HG02943 (cell line): ENCODE data around the gene OLFML2B.
A peak's percentile ranks its signal among the peaks of the same experiment; 100 is the strongest.

Experiments
- ATAC-seq: cut with Tn5 transposase; IDR thresholded peaks from one replicate; pipeline ENCODE4 v1.9.1; 2021; ENCODE audit warnings: mild to moderate bottlenecking, low read depth, moderate library complexity; ENCODE audit not compliant: unreplicated experiment

The OLFML2B gene

GRCh38 chr1:161982917-161983316, 40.8 kb downstream of the OLFML2B start:
- no peak for ATAC-seq

DNA sequence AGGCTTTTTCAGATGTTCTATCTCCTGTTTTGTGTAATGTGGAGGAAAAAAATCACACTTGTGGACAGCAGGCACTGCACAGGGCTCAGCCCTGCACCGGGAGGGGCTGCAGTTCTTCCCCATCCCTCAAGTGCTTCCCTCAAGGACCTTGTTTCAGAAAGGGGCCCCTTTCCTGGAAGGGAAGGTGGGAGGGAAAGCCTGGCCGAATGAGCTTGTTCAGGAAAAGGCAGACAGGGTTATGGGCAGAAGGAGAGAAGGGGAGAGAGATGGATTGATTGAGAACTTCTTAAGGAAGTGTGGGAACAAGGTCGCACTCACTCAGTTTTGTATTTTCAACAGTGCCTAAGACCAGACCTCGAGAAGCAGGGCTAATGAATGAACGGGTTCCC, 41.2 kb downstream of the OLFML2B start:
- no peak for ATAC-seq

DNA sequence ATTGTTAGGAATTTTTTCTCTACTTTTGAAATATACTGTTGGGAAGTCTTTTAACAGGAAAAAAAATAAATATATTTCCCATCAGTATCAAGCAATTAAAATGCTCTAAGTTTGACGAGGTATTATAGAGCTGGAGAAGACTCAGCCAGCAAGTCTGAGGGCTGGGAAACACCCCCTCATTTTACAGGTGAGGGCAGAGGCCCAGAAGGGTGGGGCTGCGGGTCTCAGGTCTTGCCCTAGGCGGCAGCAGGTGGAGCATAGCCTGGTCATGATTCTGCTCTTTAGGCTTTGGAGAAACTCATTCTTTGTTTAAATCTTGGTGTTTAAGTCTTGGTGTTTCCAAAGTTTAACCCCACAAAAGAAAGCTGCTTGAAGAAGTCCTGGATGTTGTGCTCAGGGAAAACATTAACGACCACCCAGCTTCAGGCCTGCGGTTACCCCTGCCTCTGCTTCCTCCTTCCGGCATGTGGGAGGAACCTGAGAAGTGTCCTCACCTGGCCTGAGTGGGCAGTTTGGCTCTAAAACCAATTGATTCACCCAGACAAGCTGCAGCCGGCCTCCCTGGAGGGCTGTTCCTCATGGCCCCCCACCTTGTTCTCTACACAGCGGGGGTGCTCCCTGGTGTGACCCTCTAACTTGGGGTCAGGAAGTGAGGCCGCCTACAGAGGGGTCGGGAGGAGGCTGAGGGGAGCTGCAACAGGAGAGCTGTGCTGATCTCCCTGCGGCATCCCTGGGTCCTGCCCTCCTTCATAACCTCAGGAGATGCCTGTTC, 41.7 kb downstream of the OLFML2B start:
- ATAC-seq = no peak

DNA sequence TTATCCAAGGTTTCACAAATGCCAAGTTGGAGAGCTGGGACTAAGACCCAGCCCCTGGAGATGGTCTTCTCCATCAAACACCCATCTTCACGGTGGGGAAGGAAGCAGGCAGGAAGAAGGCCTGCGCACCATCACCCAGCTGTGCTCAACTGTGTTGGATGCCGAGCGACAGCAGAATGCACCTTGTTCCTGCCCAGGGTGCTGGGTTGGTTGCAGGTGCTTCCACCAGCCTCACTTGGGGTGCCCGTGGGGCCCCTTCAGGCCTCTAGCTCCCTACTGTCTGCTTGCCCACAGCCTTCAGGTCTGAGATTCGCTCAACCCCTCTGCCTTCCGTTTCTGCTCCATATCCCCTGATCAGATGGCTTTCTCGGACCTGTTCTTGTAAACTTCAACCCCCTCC, 42.5 kb downstream of the OLFML2B start:
- ATAC-seq = no peak

GRCh38 chr1:161978011-161978790, 45.5 kb downstream of the OLFML2B start:
- ATAC-seq = no peak

DNA sequence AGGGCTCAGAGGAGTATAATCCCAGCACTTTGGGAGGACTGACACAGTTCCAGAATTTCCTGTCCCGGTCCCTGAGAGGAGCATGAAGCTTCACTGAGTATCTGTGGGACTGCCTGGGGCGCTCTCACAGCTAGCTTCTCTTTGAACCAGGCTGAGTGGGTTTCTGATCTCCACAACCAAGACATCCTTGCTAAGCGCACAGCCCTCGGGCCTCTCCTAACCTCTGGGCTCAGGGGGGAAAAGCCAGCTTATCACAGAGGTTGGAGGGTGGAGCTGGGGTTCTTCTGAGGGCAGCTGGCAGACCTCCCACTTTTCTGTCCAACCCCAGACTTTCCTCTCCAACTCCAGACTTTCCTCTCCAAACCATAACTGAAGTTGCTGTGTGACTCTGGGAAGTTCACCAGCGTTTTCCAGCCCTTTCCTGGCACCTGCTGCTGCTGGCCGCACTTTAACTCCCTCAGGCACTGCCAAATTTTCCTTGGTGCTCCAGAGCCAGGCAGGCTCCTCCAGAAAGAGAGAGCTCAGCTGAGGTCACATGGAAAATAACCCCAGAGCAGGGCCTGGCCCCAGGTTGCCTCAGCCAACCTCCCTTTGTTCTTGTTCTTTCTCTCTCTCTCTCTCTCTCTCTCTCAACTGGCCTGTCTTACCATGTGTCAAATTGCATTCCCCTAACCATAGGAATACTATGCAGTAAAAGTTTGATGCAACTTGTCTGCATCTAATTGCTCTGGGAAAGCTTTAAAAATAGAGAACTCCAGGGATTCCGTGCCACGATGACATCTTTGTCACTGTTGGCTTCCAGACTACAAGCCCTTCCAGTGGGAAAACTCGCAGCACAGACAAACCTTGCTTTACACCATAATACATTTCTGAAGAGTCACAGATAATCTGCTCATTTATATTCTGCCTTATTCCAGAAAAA, 49.5 kb downstream of the OLFML2B start:
- ATAC-seq = no peak

GRCh38 chr1:161972828-161973227, 50.8 kb downstream of the OLFML2B start:
- ATAC-seq = no peak

DNA sequence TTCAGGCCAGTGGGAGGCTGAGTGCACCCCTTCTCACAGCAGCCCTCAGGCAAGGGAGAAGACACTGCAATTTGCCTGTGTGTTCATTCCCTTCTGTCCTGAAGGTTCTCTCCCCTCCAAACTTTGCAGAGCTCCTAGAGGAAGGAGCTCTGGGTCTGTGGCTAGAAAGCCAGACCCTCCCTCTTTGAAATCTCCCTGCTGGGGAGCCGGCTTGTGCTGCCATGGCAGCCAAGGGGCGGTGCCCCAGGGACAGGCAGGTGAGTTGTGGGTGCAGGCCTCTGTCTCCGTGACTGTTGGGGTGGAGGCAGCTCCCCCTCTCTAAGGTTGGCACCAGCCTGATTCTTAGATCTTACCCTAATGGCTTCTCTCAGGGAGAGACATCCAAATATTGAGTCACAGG, 53.0 kb downstream of the OLFML2B start:
- no peak for ATAC-seq

- no peak for ATAC-seq
Observed at GRCh38 chr1:161970036-161970435, 53.6 kb downstream of the OLFML2B start.

DNA sequence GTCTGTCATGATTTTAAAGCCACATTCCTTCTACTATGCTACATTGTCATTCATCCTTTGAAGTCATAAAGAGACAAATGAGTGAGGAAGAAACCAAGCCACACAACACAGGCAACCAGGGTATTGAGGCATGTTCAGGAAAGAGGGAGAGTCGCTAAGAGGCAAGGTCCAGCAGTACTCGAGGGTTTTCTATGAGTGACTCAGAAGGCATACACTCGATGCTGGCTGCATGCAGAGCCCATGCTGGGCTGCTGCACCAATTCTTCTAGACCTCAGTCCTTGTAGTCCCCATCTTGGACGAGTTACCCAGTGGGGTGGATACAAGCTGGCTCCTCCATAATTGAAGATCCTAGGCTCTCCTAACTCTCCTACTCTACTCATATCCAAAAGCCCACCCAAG, 57.6 kb downstream of the OLFML2B start:
- no peak for ATAC-seq

- peak; percentile 62 for ATAC-seq
Observed at GRCh38 chr1:161962091-161962887, 61.4 kb downstream of the OLFML2B start.

DNA sequence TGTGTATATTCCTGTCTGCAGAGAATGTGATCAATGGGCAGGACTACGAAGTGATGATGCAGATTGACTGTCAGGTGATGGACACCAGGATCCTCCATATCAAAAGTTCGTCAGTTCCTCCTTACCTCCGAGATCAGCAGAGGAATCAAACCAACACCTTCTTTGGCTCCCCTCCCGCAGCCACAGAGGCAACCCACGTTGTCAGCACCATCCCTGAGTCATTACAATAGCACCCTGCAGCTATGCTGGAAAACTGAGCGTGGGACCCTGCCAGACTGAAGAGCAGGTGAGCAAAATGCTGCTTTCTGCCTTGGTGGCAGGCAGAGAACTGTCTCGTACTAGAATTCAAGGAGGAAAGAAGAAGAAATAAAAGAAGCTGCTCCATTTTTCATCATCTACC, 65.2 kb downstream of the OLFML2B start:
- no peak for ATAC-seq

DNA sequence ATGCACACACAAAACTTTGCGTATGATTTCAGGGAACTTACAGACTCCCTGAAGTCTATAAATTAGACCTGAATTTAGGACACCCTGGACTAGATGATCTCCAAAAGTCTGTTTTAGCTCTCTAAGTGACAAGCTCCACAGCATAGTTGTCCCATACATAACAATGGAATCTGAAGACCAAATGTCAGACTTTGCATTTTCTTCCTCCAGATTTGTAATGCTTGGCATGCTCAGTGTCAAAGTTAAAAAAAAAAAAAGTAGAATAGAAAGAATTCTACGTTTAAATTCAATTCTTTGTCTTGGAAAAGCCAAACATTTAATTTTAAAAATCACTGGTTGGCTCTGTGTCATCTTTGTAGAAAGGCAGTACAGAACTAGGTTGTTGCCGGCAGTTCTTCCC, 66.7 kb downstream of the OLFML2B start:
- ATAC-seq = no peak

DNA sequence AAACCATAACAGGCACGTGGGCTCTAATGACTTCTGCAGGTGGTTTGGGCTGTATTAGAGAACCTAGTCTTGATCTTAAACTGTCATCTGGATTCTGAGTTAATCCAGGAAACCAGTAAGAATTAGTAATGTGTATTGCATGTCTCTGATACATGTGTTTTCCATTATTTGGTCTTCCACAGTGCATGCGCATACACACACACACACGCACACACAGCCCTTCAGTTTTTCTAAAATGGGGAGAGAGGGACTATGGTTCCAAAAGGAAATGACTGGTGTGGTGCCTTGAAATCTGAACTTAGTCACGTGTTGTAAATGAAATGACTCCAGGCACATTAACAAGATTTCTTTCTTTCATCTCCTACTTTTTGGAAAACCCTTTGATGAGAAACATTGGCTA, 67.6 kb downstream of the OLFML2B start:
- ATAC-seq = no peak

- ATAC-seq = no peak
Observed at GRCh38 chr1:161955606-161956005, 68.1 kb downstream of the OLFML2B start.

DNA sequence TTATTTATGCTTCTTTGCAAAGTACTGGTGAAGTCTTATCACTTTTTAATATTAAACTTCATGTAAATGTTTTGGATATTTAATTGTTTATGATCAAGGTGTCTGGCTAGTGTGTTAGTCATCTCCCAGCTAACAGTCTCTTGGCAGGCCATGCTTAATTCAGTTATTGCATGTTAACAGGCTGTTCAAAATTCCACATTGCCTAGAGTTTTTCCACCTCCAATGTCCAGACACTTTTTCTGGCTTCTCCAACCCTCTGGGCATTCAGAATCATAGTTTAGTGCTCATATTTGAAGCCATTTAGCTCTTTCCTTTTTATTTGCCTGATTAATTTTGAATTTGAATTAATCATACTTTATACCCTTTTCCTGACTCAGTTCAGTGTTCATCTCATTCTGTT, 69.2 kb downstream of the OLFML2B start:
- ATAC-seq = no peak

- no peak for ATAC-seq
Observed at GRCh38 chr1:161954050-161954449, 69.6 kb downstream of the OLFML2B start.

DNA sequence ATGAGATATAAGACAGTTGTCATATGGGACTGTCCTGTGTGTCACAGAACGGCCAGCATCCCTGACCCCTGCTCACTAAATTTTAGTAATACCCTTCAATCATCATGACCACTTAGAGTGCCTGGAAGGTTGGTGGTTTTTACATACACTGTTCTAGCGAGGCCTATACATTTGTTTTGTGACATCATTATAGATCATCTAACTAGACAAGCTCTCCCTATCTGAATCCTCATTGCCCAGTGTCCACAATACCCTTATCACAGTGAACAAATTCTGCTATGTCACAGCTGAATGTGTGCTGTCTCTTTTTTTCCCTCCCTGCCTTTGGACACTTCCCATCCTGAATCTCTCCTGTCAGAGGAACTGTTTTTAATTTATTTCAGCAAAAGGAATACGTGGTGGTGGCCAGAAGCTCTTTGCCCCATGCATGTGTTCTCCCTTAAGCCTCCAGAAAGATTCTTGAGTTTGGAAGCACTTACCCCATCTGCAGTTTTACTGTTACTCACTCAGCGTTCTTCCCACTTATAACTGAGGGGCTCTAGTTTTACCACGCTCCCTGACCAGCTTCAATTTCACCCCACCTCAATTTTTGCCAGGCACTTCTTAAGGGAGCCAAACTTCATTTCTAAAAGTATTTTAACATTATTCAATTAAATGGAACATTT, 70.3 kb downstream of the OLFML2B start:
- no peak for ATAC-seq

DNA sequence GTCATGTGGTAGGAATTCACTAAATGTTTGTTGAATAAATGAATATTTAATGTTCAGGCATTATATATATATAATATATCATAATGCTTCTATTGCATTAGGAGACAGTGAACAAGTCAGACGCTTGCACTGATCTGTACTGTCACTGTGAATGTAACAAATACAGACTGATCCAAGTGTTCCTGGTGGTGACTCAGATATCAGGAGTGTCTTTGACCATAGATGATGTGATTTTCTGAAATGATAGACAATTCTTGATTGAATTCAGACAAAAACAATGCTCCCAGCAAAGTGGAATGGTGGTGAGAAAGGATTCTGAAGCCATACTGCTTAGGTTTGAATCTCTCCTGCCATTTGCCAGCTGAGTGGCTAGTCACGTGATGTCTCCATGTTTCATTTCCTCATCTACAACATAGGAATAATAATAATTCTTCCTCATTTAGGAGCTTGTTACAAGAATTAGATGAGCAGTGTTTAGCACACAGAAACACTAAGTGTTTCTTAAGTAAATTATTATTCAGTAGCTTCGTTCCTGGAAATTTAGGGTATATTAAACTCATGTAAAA, 71.0 kb downstream of the OLFML2B start:
- ATAC-seq = no peak
